Transverse colon (tissue), 4 donors: ENCODE results near the gene FAM110A. TPM values are rescaled to one million over a fixed set of nuclear protein-coding genes. Genes with fewer than 3 reads are reported as not detected.

Source experiments
- DNase-seq: peaks from one replicate; pipeline ENCODE4 v3.0.0-alpha.2; 2019
- H3K27ac ChIP-seq, 4 donors: fragments of 200-600 bp; sonication (generic); 2 replicates each; pipeline ENCODE4 v1.5.1; 2016 to 2018; ENCODE audit warnings: inconsistent platforms in 4 of 4
- H3K27me3 ChIP-seq: fragments of 200-600 bp; sonication (generic); 2 replicates; pipeline ENCODE4 v1.5.1; 2017; ENCODE audit warnings: inconsistent platforms
- H3K36me3 ChIP-seq, 4 donors: fragments of 200-600 bp; sonication (generic); 2 replicates each; pipeline ENCODE4 v1.5.1; 2017 to 2019; ENCODE audit warnings: inconsistent platforms in 4 of 4
- H3K4me1 ChIP-seq, 4 donors: fragments of 200-600 bp; sonication (generic); 2 replicates each; pipeline ENCODE4 v1.5.1; 2017 to 2020; ENCODE audit warnings: inconsistent platforms in 4 of 4
- H3K4me3 ChIP-seq, 4 donors: fragments of 200-600 bp; sonication (generic); 1 replicate in 1 of 4; 2 replicates in 3 of 4; pipeline versions ENCODE4 v1.5.1 to v1.6.1; 2017 to 2019; ENCODE audit warnings: inconsistent platforms in 4 of 4
- H3K9me3 ChIP-seq, 2 donors: fragments of 200-600 bp; sonication (generic); 2 replicates each; pipeline ENCODE4 v1.5.1; 2017 to 2019; ENCODE audit warnings: inconsistent platforms in 2 of 2
- EP300 ChIP-seq: sonication (generic); formaldehyde crosslinking; IDR thresholded peaks from one replicate; pipeline ENCODE4 v1.6.1; 2017; ENCODE audit warnings: antibody characterized with exemption, low read depth
- POLR2A ChIP-seq: fragments of 450-650 bp; IDR thresholded peaks from one replicate; pipeline ENCODE4 v1.6.1; 2016; ENCODE audit warnings: antibody characterized with exemption, mild to moderate bottlenecking, moderate library complexity
- POLR2AphosphoS5 ChIP-seq, 3 donors: sonication (generic); formaldehyde crosslinking; IDR thresholded peaks; one replicate each; pipeline ENCODE4 v1.6.1; 2016; ENCODE audit warnings: antibody characterized with exemption in 3 of 3
- WGBS, 2 donors: methylation state at CpG; one replicate each; pipeline ENCODE4 v1.1.5; 2018; ENCODE audit warnings: low coverage in 1 of 2; 5-methylcytosine and 5-hydroxymethylcytosine counted together
- in situ Hi-C, 4 donors: fragments of 200-750 bp; cut with MboI; loops; one replicate each; pipeline versions ENCODE4 v1.15.0 to v1.15.1; 2017; ENCODE audit warnings: low sequenced_read_pairs in 3 of 4, low pct_ligation_motif_present in 1 of 4, low pct_unique_long_range_greater_than_20kb in 1 of 4
- intact Hi-C: fragments of 100-400 bp; cut with DNase I; formaldehyde crosslinking; loops from one replicate; pipeline ENCODE4 v1.15.1; 2023; ENCODE audit warnings: low total_unique reads
- total RNA-seq, 4 donors: library from RNA; depleted of rRNA; stranded (reverse); fragments of >200 nt; gene quantifications; one replicate each; pipeline ENCODE4 v1.1.0, GENCODE V29; 2016
- TF ChIP-seq, protein P1 (sequence below), 5 experiments: fragments of 200-600 bp in 3 of 5; fragments of 450-650 bp in 2 of 5; sonication (generic) in 3 of 5; IDR thresholded peaks; 1 replicate in 2 of 5; 2 replicates in 3 of 5; pipeline ENCODE4 v1.5.1; 2016 to 2017; ENCODE audit warnings: antibody characterized with exemption in 5 of 5, inconsistent platforms in 3 of 5, mild to moderate bottlenecking in 2 of 5, moderate library complexity in 1 of 5

Gene FAM110A
- total RNA-seq, 4 donors from 2014 or later, result 4.0 to 14.6 (median 6.9) TPM

- TF ChIP-seq, protein P1, sequence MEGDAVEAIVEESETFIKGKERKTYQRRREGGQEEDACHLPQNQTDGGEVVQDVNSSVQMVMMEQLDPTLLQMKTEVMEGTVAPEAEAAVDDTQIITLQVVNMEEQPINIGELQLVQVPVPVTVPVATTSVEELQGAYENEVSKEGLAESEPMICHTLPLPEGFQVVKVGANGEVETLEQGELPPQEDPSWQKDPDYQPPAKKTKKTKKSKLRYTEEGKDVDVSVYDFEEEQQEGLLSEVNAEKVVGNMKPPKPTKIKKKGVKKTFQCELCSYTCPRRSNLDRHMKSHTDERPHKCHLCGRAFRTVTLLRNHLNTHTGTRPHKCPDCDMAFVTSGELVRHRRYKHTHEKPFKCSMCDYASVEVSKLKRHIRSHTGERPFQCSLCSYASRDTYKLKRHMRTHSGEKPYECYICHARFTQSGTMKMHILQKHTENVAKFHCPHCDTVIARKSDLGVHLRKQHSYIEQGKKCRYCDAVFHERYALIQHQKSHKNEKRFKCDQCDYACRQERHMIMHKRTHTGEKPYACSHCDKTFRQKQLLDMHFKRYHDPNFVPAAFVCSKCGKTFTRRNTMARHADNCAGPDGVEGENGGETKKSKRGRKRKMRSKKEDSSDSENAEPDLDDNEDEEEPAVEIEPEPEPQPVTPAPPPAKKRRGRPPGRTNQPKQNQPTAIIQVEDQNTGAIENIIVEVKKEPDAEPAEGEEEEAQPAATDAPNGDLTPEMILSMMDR (IDR thresholded peaks at IDR 0.05), result no peak
- TF ChIP-seq POLR2A (no peak), POLR2AphosphoS5 (IDR thresholded peaks at IDR 0.05) (no peak), EP300 (no peak)
- WGBS, 2 donors, result 94 to 100% methylated on average over 2 of the region's 2 CpGs
- Histone ChIP-seq H3K9me3 (no peaks in the 10 kb centered on the region), H3K27me3 (no peaks in the 10 kb centered on the region), H3K4me3 (no peak overlapping the region), H3K4me1 (peaks cover 0 to 11% (median 7%) of the 10 kb centered on the region in 4 donors), H3K36me3 (no peaks in the 10 kb centered on the region), H3K27ac (peak overlapping the region in 1 of 4 donors; percentile 9)
- in situ Hi-C loops, result loop anchor here in 1 of 4 donors (25.0 kb wide), 1 partner anchor 283 kb away; the partner anchor contains the start of gene PSMF1
- intact Hi-C loops, result no loop called here
- DNase-seq, result peak; percentile 2
Measured at GRCh38 chr20:829551-829950, 4.0 kb upstream of the FAM110A start.

DNA sequence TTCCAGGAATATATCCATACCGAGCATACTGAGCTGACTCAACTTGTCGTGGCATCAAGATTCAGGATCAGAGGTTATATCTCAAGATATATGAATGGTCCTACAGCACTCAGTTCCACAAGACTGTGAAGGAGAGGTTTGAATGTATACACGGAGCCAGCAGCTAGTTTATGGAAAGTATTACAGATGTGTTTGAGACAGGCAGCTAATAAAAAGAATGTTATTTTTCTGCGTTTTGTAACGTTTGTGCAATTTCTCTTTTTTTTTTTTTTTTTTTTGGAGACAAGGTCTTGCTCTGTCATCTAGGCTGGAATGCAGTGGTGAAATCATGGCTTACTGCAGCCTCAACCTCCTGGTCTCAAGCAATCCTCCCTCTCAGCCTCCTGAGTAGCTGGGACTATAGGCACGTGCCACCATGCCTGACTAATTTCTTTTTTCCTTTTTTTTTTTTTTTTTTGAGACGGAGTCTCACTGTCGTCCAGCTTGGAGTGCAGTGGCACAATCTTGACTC lies 3.4 kb upstream of the FAM110A start:
- no peak overlapping the region for H3K4me3 ChIP-seq
- in situ Hi-C loops (loop anchor here in 1 of 4 donors (25.0 kb wide), 1 partner anchor 282 kb away; the partner anchor contains the start of gene PSMF1), intact Hi-C loops (no loop called here)
- H3K9me3 ChIP-seq, result no peaks in the 10 kb centered on the region
- DNase-seq, result no peak
- no peaks in the 10 kb centered on the region for H3K36me3 ChIP-seq
- WGBS, 2 donors, result 68 to 77% methylated on average over 6 to 8 of the region's 8 CpGs
- H3K27ac ChIP-seq, result no peak overlapping the region
- TF ChIP-seq EP300 (no peak), POLR2AphosphoS5 (IDR thresholded peaks at IDR 0.05) (no peak), POLR2A (no peak)
- TF ChIP-seq, protein P1 (IDR thresholded peaks at IDR 0.05), result no peak
- H3K4me1 ChIP-seq, result peaks cover 3 to 15% (median 10%) of the 10 kb centered on the region in 4 donors
- no peaks in the 10 kb centered on the region for H3K27me3 ChIP-seq

DNA sequence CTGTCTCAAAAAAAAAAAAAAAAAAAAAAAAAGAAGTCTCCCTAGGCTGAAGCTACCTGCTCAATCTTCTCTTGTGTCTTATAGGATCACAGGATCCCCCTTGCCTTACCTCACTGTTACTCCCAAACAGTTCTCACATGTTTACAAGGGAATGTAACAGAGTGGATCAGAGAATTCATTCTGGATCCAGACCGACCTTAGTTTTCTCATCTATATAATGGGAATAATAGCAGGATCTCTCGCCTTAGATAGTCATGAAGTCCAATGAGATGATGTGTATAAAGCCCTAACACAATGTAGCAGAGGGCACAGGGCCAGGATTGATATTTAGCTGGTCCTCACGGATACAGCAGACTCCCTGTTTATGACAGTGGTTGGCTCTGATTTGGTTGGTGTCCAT lies 2.3 kb upstream of the FAM110A start:
- Histone ChIP-seq H3K4me3 (no peak overlapping the region), H3K27ac (no peak overlapping the region), H3K27me3 (no peaks in the 10 kb centered on the region), H3K36me3 (no peaks in the 10 kb centered on the region), H3K9me3 (no peaks in the 10 kb centered on the region), H3K4me1 (peaks cover 3 to 23% (median 10%) of the 10 kb centered on the region in 4 donors)
- in situ Hi-C loops (loop anchor here in 1 of 4 donors (25.0 kb wide), 1 partner anchor 281 kb away; the partner anchor contains the start of gene PSMF1), intact Hi-C loops (no loop called here)
- TF ChIP-seq POLR2A (no peak), EP300 (no peak), POLR2AphosphoS5 (IDR thresholded peaks at IDR 0.05) (no peak)
- TF ChIP-seq, protein P1 (IDR thresholded peaks at IDR 0.05), result no peak
- 82 to 87% methylated on average over 3 of the region's 3 CpGs for WGBS, 2 donors
- DNase-seq, result no peak

GRCh38 chr20:831956-832355 lies 1.6 kb upstream of the FAM110A start:
- in situ Hi-C loops (loop anchor here in 1 of 4 donors (25.0 kb wide), 1 partner anchor 280 kb away; the partner anchor contains the start of gene PSMF1), intact Hi-C loops (no loop called here)
- no peak for DNase-seq
- H3K4me1 ChIP-seq, result peaks cover 3 to 23% (median 10%) of the 10 kb centered on the region in 4 donors
- no peak overlapping the region for H3K4me3 ChIP-seq
- no peaks in the 10 kb centered on the region for H3K9me3 ChIP-seq
- no peaks in the 10 kb centered on the region for H3K36me3 ChIP-seq
- H3K27ac ChIP-seq, result no peak overlapping the region
- no peaks in the 10 kb centered on the region for H3K27me3 ChIP-seq
- WGBS, 2 donors, result 95% methylated on average over 3 of the region's 3 CpGs; no CpG with 5 or more reads in 1 of the 2 donors
- TF ChIP-seq POLR2A (no peak), EP300 (no peak), POLR2AphosphoS5 (IDR thresholded peaks at IDR 0.05) (no peak)
- TF ChIP-seq, protein P1 (IDR thresholded peaks at IDR 0.05), result no peak
